Measurements from ENCODE around the gene CD52.

The CD52 gene

GRCh38 chr1:26357121-26357602, 39.4 kb downstream of the CD52 start:
- no peak for DNase-seq

- no peak for DNase-seq
Observed at GRCh38 chr1:26358411-26359384, 40.9 kb downstream of the CD52 start.

GRCh38 chr1:26359981-26360806, 42.4 kb downstream of the CD52 start:
- DNase-seq: no peak

GRCh38 chr1:26360807-26361604, 43.2 kb downstream of the CD52 start:
- DNase-seq: no peak

- DNase-seq: no peak
Observed at GRCh38 chr1:26361605-26362122, 43.9 kb downstream of the CD52 start.

- DNase-seq: no peak
Observed at GRCh38 chr1:26362331-26362730, 44.6 kb downstream of the CD52 start.

- DNase-seq: peak; percentile 69
Observed at GRCh38 chr1:26363549-26364448, 46.0 kb downstream of the CD52 start.

- no peak for DNase-seq
Observed at GRCh38 chr1:26364956-26365355, 47.2 kb downstream of the CD52 start.

GRCh38 chr1:26367441-26367840, 49.7 kb downstream of the CD52 start:
- DNase-seq: no peak

- DNase-seq: no peak
Observed at GRCh38 chr1:26368006-26368405, 50.2 kb downstream of the CD52 start.

- DNase-seq: no peak
Observed at GRCh38 chr1:26368486-26368885, 50.7 kb downstream of the CD52 start.

All from left hindlimb (tissue), 1 donor.